ENCODE data around the gene CCDC141.

GRCh38 chr2:178882666-178883440, 167.1 kb downstream of the CCDC141 start:
- TF ChIP-seq CTCF (IDR thresholded peaks at IDR 0.05) = no peak
- no peak for TF ChIP-seq POLR2A (IDR thresholded peaks at IDR 0.05)
